HG03196 (cell line): Measurements from ENCODE around the gene SUFU.
"Not testable (repeated sequence)": the region's sequence is repeated elsewhere in the genome, so short reads cannot be mapped to it uniquely, and the experiment has no call there.

ENCODE experiments used
- ATAC-seq: cut with Tn5 transposase; IDR thresholded peaks from one replicate; pipeline ENCODE4 v1.9.1; 2021; ENCODE audit not compliant: unreplicated experiment

The SUFU gene

GRCh38 chr10:102503264-102504178, at the start of gene SUFU:
Gene SUFU (plus strand): TSS chr10:102503972. CDS start chr10:102504153, 181 bp downstream.
- ATAC-seq, result peak; percentile 55

GRCh38 chr10:102454662-102455487, 48.9 kb upstream of the SUFU start:
- ATAC-seq, result not testable (repeated sequence)

- no peak for ATAC-seq
These were observed 47.8 kb upstream of the SUFU start for GRCh38 chr10:102455893-102456471.

DNA sequence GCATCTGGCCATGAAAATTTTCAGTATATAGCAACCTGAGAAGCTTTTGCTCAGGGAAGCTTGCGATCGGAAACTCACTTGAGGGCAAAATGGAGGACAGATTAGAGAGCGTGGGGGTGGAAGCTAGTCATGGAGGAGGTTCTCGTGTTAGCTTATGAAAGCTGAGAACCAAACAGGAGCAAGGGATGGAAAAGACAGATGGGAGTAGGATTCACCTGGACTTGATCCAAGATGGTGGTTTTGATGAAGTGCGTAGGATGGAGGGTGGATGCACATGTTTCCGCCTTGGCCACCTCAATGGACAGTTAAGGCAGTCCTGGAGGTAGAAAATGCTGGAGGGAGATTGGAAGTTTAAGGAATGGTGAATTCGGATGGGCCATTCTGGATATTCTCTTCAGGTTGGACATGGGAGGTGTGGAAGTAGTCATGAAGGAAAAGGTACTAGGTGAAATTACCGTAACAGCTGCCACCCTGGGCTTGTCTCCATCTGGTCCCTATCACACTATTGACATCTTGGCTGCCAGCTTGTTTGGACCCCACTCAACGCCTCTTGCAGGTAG, 46.1 kb upstream of the SUFU start:
- no peak for ATAC-seq

GRCh38 chr10:102458656-102459055, 45.1 kb upstream of the SUFU start:
- ATAC-seq, result no peak

GRCh38 chr10:102460836-102461186, 43.0 kb upstream of the SUFU start:
- ATAC-seq, result peak; percentile 25

GRCh38 chr10:102461187-102462054, 42.4 kb upstream of the SUFU start:
- peak; percentile 80 for ATAC-seq

DNA sequence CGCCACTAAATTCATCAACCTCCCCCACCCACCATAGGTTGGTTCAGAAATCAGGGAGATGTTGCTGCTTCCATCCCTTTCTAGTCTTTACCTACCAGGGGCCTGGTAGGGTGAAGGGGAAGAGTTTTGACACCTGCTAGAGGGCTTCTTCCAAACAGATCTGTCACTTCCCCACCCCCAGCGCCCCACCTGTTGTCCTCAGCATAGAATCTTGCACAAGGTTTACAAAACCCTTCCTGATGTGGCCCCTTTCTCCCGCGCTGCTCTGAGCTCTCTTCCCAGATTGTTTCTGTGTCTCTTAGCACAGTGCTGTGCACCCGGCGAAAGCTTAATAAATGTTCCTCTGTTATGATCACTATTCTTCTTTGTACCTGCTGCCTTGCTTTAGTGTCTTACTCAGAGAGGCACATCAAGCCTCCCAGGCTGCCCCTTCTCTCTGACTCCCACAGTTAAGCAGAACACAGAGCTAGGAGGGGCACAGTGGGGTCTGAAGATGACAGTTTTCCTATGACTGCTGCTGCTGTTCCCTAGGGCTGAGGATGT, 41.2 kb upstream of the SUFU start:
- no peak for ATAC-seq

GRCh38 chr10:102463983-102464382, 39.8 kb upstream of the SUFU start:
- ATAC-seq, result no peak

- no peak for ATAC-seq
These were observed 38.3 kb upstream of the SUFU start for GRCh38 chr10:102465466-102465865.

DNA sequence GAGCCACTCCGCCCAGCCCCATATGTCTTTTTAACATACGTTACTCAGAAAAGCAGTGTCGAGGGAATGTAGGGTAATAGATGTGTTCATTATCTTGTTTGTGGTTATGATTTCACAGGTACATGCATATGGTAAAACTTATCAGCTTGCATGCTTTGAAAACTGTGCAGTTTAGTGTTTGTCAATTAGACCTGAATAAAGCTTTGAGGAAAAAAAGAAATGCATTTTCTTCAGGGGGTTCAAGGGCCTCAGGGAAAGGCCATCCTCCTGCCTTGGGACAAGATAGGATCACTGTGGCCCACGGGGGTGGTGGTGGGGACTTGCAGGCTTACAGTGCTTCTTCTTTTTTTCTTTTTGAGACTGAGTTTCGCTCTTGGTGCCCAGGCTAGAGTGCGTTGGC, 36.5 kb upstream of the SUFU start:
- no peak for ATAC-seq

DNA sequence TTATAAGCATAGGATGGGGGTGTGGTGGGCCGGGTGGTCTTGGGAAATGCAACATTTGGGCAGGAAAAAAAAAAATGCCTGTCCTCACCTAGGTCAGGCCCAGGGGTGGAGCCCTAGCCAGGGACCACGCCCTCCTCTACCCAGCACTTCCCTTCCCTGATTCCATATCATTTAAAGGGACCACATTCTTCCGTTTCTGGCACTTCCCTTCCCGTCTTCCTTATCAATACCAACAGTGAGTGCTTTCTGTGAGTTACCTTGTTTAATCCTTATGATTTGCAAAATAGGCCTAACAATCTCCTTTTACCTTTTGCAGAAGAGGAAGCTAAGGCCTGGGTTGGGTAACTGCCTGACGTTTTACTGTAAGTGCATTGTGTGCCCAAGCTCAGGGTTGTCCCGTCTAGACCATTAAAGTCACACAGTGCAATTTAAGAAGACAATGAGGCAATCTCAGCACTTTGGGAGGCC, 35.8 kb upstream of the SUFU start:
- no peak for ATAC-seq

GRCh38 chr10:102468683-102469082, 35.1 kb upstream of the SUFU start:
- no peak for ATAC-seq

DNA sequence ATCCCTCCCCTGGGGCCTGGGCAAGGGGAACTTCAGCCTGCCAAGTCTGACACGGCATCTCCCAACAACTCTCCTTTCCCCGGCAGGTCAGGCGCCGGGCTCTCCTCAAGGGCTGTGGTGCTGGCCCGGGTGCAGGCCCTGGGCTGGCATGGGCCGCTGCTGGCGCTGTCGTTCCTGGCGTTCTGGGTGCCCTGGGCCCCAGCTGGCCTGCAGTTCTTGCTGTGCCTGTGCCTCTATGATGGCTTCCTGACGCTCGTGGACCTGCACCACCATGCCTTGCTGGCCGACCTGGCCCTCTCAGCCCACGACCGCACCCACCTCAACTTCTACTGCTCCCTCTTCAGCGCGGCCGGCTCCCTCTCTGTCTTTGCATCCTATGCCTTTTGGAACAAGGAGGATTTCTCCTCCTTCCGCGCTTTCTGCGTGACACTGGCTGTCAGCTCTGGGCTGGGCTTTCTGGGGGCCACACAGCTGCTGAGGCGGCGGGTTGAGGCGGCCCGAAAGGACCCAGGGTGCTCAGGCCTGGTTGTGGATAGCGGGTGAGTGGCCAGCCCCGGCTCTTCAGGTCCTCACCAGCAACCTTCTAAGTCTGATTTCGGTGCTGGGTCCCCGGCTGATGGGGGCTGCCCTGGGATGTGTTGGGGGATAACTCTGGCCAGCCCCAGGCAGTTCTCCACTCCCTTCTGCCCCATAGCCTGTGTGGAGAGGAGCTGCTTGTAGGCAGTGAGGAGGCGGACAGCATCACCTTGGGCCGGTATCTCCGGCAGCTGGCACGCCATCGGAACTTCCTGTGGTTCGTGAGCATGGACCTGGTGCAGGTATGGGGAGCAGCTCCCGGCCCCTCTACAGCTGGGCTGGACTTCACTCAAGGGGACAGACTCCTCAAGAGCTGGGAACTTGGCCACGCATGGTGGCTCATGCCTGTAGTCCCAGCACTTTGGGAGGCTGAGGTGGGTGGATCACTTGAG, 32.9 kb upstream of the SUFU start:
- ATAC-seq, result no peak

- no peak for ATAC-seq
These were observed 30.1 kb upstream of the SUFU start for GRCh38 chr10:102473445-102474331.

DNA sequence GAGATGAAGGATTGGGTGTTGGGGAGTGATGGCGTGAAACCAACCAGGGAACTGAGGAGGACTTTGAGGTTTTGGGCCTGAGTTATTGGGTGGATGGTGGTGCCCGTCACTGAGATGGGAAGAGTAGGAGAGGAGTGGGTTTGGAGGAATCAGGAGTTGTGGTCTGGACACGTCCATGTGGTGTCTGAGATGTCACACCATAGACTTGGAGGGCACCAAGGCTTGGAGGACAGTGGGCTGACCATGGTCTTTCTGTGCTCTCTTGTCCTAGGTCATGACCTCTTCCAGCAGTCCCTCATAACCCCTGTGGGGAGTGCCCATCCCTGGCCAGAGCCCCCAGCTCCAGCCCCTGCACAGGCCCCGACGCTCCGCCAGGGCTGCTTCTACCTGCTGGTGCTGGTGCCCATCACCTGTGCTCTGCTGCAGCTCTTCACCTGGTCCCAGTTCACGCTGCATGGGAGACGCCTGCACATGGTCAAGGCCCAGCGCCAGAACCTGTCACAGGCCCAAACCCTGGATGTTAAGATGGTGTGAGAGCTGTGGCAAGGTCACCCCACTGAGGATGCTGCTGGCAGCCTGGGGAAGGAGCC, 28.2 kb upstream of the SUFU start:
- ATAC-seq, result no peak

DNA sequence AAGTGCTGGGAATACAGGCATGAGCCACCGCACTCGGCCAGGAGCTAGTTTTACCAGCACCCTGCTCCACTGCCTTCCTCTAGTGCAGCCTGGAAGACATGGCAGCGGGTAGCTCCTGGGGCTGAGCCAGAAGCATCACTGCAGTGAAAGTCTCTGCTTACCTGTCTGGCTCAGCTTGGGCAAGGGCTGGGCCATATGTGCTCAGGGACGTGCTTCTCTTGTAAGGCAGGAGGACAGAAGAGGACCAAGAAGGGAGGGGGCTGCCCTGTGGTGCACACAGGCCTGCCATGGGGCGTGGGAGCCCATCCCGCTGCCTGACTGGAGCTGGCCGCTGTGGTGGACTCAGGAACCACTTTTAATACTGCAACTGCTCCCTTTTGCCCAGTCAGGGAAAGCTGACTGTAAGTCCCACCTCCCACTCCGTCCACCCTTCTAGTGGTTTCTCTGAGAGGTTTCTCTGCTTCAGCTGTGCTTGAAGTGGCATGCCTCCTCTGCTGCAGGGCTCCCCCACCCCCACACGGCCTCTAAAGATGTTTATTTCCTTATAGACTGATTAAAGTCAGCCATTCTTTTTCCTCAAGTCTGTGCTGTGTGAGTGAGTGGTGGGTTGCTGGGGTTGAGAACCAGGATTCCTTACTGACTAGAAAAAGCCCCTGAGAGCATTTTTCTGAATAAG, 27.2 kb upstream of the SUFU start:
- ATAC-seq, result no peak
